Stomach (tissue), 4 donors: ENCODE results near the gene PTCH2.

ENCODE experiments used
- CTCF ChIP-seq, 7 experiments: fragments of 450-650 bp in 4 of 7; fragments of 200-600 bp in 3 of 7; sonication (generic) in 3 of 7; IDR thresholded peaks; one replicate each; pipeline ENCODE4 v1.5.1; 2016 to 2019; ENCODE audit warnings: antibody characterized with exemption in 7 of 7, control low read depth in 2 of 7, mild to moderate bottlenecking in 1 of 7
- POLR2A ChIP-seq, 4 donors: fragments of 450-650 bp; IDR thresholded peaks; one replicate each; pipeline ENCODE4 v1.6.1; 2016; ENCODE audit warnings: antibody characterized with exemption in 4 of 4, control low read depth in 2 of 4, mild to moderate bottlenecking in 1 of 4, moderate library complexity in 1 of 4
- POLR2AphosphoS5 ChIP-seq, 3 donors: sonication (generic); formaldehyde crosslinking; IDR thresholded peaks; one replicate each; pipeline ENCODE4 v1.6.1; 2016; ENCODE audit warnings: antibody characterized with exemption in 3 of 3

GRCh38 chr1:44805311-44806024 lies 37.6 kb downstream of the PTCH2 start:
- TF ChIP-seq CTCF (IDR thresholded peaks at IDR 0.05) (no peak), POLR2AphosphoS5 (IDR thresholded peaks at IDR 0.05) (no peak), POLR2A (IDR thresholded peaks at IDR 0.05) (no peak)
